Heart left ventricle (tissue), 16 donors: ENCODE results near the gene SLC2A4. TPM values are rescaled to one million over a fixed set of nuclear protein-coding genes. Genes with fewer than 3 reads are reported as not detected.
A peak's percentile ranks its signal among the peaks of the same experiment; 100 is the strongest.

Source experiments
- ATAC-seq, 4 donors: fragments of 200-7000 bp; cut with Tn5 transposase; one replicate each; pipeline ENCODE4 v1.9.1; 2020 to 2022; ENCODE audit warnings: moderate library complexity in 4 of 4, mild to moderate bottlenecking in 3 of 4, moderate number of reproducible peaks in 1 of 4
- DNase-seq, 5 donors: peaks; one replicate each; pipeline ENCODE4 v3.0.0-alpha.2; 2020
- H3K27ac ChIP-seq, 12 donors: fragments of 200-600 bp; sonication (generic) in 4 of 12; one replicate each; pipeline versions ENCODE4 v1.5.0 to v1.8.0; 2016 to 2022; ENCODE audit warnings: mild to moderate bottlenecking in 2 of 12
- H3K27me3 ChIP-seq, 9 donors: fragments of 200-600 bp; sonication (generic) in 2 of 9; one replicate each; pipeline versions ENCODE4 v1.5.1 to v1.8.0; 2016 to 2022; ENCODE audit warnings: mild to moderate bottlenecking in 3 of 9
- H3K36me3 ChIP-seq, 9 donors: fragments of 200-600 bp; sonication (generic) in 2 of 9; one replicate each; pipeline versions ENCODE4 v1.5.0 to v1.8.0; 2018 to 2022; ENCODE audit warnings: mild to moderate bottlenecking in 2 of 9
- H3K4me1 ChIP-seq, 12 donors: fragments of 200-600 bp; sonication (generic) in 4 of 12; one replicate each; pipeline versions ENCODE4 v1.5.0 to v1.8.0; 2016 to 2022; ENCODE audit warnings: mild to moderate bottlenecking in 3 of 12
- H3K4me3 ChIP-seq, 12 donors: fragments of 200-600 bp; sonication (generic) in 4 of 12; one replicate each; pipeline versions ENCODE4 v1.5.0 to v1.8.0; 2017 to 2022; ENCODE audit warnings: mild to moderate bottlenecking in 9 of 12, moderate library complexity in 4 of 12
- H3K9me3 ChIP-seq, 12 donors: fragments of 200-600 bp; sonication (generic) in 4 of 12; one replicate each; pipeline versions ENCODE4 v1.5.0 to v1.8.0; 2016 to 2022; ENCODE audit warnings: mild to moderate bottlenecking in 1 of 12
- POLR2A ChIP-seq, 2 donors: fragments of 450-650 bp; IDR thresholded peaks; one replicate each; pipeline ENCODE4 v1.6.1; 2017; ENCODE audit warnings: antibody characterized with exemption in 2 of 2, mild to moderate bottlenecking in 2 of 2, moderate library complexity in 2 of 2
- WGBS, 4 donors: extraction: QIAGEN DNeasy Blood & Tissue Kit in 2 of 4; methylation state at CpG; one replicate each; pipeline versions ENCODE4 v1.1.5 to v1.1.7; 2013 to 2018; 5-methylcytosine and 5-hydroxymethylcytosine counted together
- intact Hi-C, 10 donors: fragments of 100-400 bp; cut with DNase I; formaldehyde crosslinking; loops; one replicate each; pipeline versions ENCODE4 v1.11.1 to v1.14.2; 2022
- polyA plus RNA-seq, 2 donors: library from polyadenylated mRNA; stranded (reverse); fragments of 200-250 nt; gene quantifications; one replicate each; pipeline ENCODE4 v1.2.3, GENCODE V29; 2013
- total RNA-seq, 9 donors: library from RNA; depleted of rRNA in 2 of 9; stranded (reverse); fragments of >200 nt in 2 of 9; fragmentation: NEBNext Ultra II Directional in 3 of 9; extraction: Animal tissue kit (Norgen Biotek cat#: 25700) in 3 of 9; gene quantifications; one replicate each; pipeline versions ENCODE4 v1.1.0 to v1.2.4, GENCODE V29; 2016 to 2023
- TF ChIP-seq, protein P1 (sequence below), 12 donors: fragments of 200-600 bp; sonication (generic) in 4 of 12; IDR thresholded peaks; one replicate each; pipeline versions ENCODE4 v1.5.0 to v1.8.0; 2018 to 2022; ENCODE audit warnings: antibody characterized with exemption in 12 of 12, mild to moderate bottlenecking in 5 of 12
- donor health status: ischemic (EF 13 %, LVEDD 7.1; RV severe dilation, severe dysfunction).
- donor health status: healthy with polysubstance abuse.
- donor health status: DM: no; HTN: yes; CAD: no.
- donor health status: DM: no; HTN: no; CAD: no.
- donor health status: ischemic (EF 25% LVEDD 6.9; RV normal size, moderate dysfunction).
- donor health status: ischemic (EF 25% LVEDD 5.7; RV mildly dilated, moderate dysfunction).
- donor health status: healthy.
- donor health status: DM: yes; HTN: yes; CAD: no.
- donor health status: ischemic (EF 35%, LVEDD 5.7; RV mildly dilated, moderate dysfunction).
- donor health status: nonischemic (EF 11% LVEDD 7.7; RV severe dilation, severe dysfunction).
- donor health status: DM: yes; HTN: yes; CAD: no.
- donor health status: PGD.
- donor health status: ischemic (EF 29% LVEDD 5.4; RV normal size, mild dysfunction).
- donor health status: nonischemic (EF 23%, LVEDD 6.1; RV moderate dilation, normal function).

The SLC2A4 gene
- total and polyA plus RNA-seq, 11 donors, result 48.5 to 184 (median 157) TPM

DNA sequence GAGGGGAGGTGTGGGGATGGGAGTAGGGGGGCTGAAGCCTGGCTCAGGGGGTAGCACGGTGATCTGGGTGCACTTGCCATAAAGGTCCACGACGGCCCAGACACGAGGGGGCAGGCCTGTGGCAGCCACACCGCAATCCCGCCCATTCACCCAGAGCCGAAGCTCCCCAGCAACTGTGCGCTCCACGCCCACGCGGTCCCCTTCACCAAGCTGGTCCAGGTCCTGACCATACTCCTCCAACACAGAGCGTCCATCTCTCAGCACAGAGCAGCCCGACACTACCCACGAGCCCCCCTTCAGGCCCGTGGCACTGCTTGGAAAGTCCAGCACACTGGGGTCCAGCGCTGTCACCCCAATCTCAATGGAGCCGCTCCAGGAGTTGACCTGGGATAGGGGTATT is 46.0 kb downstream of the SLC2A4 start:
- H3K27me3 ChIP-seq, result no peaks in the 10 kb centered on the region
- WGBS, 4 donors, result 86 to 95% (median 88%) methylated on average over 14 to 17 of the region's 17 CpGs
- DNase-seq (no peak), ATAC-seq (no peak)
- intact Hi-C loops, result no loop called here
- H3K4me1 ChIP-seq, result peaks cover 0 to 27% (median 16%) of the 10 kb centered on the region in 12 donors
- no peaks in the 10 kb centered on the region for H3K9me3 ChIP-seq
- H3K36me3 ChIP-seq, result peaks cover 0 to 44% (median 39%) of the 10 kb centered on the region in 9 donors
- TF ChIP-seq, protein P1, sequence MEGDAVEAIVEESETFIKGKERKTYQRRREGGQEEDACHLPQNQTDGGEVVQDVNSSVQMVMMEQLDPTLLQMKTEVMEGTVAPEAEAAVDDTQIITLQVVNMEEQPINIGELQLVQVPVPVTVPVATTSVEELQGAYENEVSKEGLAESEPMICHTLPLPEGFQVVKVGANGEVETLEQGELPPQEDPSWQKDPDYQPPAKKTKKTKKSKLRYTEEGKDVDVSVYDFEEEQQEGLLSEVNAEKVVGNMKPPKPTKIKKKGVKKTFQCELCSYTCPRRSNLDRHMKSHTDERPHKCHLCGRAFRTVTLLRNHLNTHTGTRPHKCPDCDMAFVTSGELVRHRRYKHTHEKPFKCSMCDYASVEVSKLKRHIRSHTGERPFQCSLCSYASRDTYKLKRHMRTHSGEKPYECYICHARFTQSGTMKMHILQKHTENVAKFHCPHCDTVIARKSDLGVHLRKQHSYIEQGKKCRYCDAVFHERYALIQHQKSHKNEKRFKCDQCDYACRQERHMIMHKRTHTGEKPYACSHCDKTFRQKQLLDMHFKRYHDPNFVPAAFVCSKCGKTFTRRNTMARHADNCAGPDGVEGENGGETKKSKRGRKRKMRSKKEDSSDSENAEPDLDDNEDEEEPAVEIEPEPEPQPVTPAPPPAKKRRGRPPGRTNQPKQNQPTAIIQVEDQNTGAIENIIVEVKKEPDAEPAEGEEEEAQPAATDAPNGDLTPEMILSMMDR (IDR thresholded peaks at IDR 0.05), result no peak
- no peak for TF ChIP-seq POLR2A (IDR thresholded peaks at IDR 0.05)
- no peak overlapping the region for H3K27ac ChIP-seq
- peak overlapping the region in 2 of 12 donors; percentile 89 to 95 for H3K4me3 ChIP-seq

- DNase-seq (no peak), ATAC-seq (no peak)
- TF ChIP-seq POLR2A (IDR thresholded peaks at IDR 0.05), result no peak
- TF ChIP-seq, protein P1 (IDR thresholded peaks at IDR 0.05), result no peak
- Histone ChIP-seq H3K9me3 (no peaks in the 10 kb centered on the region), H3K36me3 (peaks cover 0 to 39% (median 34%) of the 10 kb centered on the region in 9 donors), H3K4me3 (peak overlapping the region in 9 of 12 donors; percentile 79 to 95 (median 92)), H3K4me1 (peaks cover 0 to 27% (median 16%) of the 10 kb centered on the region in 12 donors), H3K27me3 (no peaks in the 10 kb centered on the region), H3K27ac (peak overlapping the region in 1 of 12 donors; percentile 88)
- intact Hi-C loops, result loop anchor here in 1 of 10 donors (2.0 kb wide), 1 partner anchor 19 kb away; no protein-coding TSS in a partner anchor
- 78 to 86% (median 84%) methylated on average over 1 of the region's 1 CpG for WGBS, 4 donors
These were observed 46.5 kb downstream of the SLC2A4 start for GRCh38 chr17:7328009-7328408.

DNA sequence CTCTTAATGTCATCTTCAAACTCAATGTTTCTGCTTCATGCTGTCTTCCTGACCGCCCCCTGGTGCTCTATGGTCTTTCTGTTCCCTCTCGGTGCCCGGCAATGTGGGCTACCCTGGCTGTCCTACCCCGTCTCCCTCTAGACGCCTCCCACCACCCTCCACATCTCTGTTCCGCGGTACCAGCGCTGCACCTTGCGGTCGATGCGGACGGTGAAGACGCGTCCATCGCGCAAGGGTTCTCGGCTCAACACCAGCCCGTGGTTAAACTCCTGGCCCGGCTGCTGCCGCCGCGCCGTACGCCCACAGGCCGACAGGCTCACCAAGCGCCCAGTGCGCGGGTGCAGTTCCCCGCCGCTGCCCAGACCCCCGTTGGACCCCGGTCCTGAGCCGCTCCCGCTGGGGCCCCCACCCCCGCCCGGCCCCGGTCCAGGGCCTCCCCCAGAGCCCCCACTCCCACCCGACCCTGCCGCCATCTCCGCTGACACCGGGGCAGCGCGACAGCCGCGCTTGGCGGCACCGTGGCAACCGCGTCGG is 47.4 kb downstream of the SLC2A4 start, which contains the start of gene NEURL4:
NEURL4 (minus strand) TSS at position 496 of the 534 bp plus-strand sequence; CDS start at position 473, 23 bp downstream.
- peak within 1 kb of the TSS; percentile 67 to 95 (median 90) for H3K4me3 ChIP-seq
- H3K9me3 ChIP-seq, result no peaks in the 10 kb centered on the region
- intact Hi-C loops, result loop anchor here in 1 of 10 donors (2.0 kb wide), 1 partner anchor 20 kb away; no protein-coding TSS in a partner anchor
- WGBS, 4 donors, result 0 to 1% (median 1%) methylated on average over 22 to 50 of the region's 50 CpGs
- DNase-seq, result peak in 1 of 5 donors; percentile 47
- H3K27ac ChIP-seq, result peak within 1 kb of the TSS; percentile 81 to 97 (median 90)
- H3K27me3 ChIP-seq, result peaks cover 0 to 6% (median 0%) of the 10 kb centered on the region in 9 donors
- TF ChIP-seq POLR2A (IDR thresholded peaks at IDR 0.05), result no peak
- TF ChIP-seq, protein P1 (IDR thresholded peaks at IDR 0.05), result no peak
- peaks cover 0 to 27% (median 16%) of the 10 kb centered on the region in 12 donors for H3K4me1 ChIP-seq
- ATAC-seq, result peak in 1 of 4 donors; percentile 25
- H3K36me3 ChIP-seq, result peaks cover 0 to 30% (median 25%) of the 10 kb centered on the region in 9 donors

- ATAC-seq (peak; percentile 89 to 92 (median 91)), DNase-seq (peak; percentile 98 to 100 (median 99))
- TF ChIP-seq POLR2A (IDR thresholded peaks at IDR 0.05), result peak in 1 of 2 donors; percentile 62
- TF ChIP-seq, protein P1 (IDR thresholded peaks at IDR 0.05), result peak in 3 of 12 donors; percentile 14 to 35 (median 35)
- Histone ChIP-seq H3K9me3 (no peaks in the 10 kb centered on the region), H3K27ac (peak overlapping the region; percentile 81 to 97 (median 90)), H3K4me1 (peaks cover 0 to 24% (median 16%) of the 10 kb centered on the region in 12 donors), H3K36me3 (peaks cover 0 to 24% (median 20%) of the 10 kb centered on the region in 9 donors), H3K4me3 (peak overlapping the region; percentile 67 to 95 (median 90)), H3K27me3 (peaks cover 0 to 7% (median 0%) of the 10 kb centered on the region in 9 donors)
- intact Hi-C loops, result loop anchor here in 1 of 10 donors (2.0 kb wide), 1 partner anchor 21 kb away; no protein-coding TSS in a partner anchor
- WGBS, 4 donors, result 0 to 1% (median 0%) methylated on average over 11 to 43 of the region's 43 CpGs
These were observed 48.0 kb downstream of the SLC2A4 start for GRCh38 chr17:7329374-7329996.
